Measurements from ENCODE around the gene SELP.

Gene SELP

GRCh38 chr1:169618367-169618766 is 11.6 kb downstream of the SELP start:
- DNase-seq = no peak

DNA sequence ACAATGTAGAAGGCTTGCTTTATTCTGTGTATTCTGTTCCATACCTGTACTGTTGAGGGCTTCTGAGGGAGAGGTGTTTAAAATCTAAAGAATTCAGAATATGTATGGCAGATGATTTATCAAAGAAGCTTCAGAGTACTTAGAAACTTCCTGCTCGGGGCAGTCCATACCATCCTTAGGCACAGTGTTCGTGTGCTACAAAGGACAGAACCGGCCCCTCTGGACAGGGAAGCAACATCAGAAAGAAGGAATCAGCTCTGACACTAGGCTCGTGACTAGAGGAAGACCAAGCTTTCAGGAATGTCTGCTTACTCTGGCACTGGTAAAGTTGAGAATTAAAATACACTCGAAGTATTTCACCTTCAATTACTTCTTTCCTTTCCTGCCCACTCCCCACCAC is 14.1 kb downstream of the SELP start:
- no peak for DNase-seq

- DNase-seq = no peak
Observed at GRCh38 chr1:169610858-169611257, 19.1 kb downstream of the SELP start.

GRCh38 chr1:169610108-169610507 is 19.8 kb downstream of the SELP start:
- no peak for DNase-seq

DNA sequence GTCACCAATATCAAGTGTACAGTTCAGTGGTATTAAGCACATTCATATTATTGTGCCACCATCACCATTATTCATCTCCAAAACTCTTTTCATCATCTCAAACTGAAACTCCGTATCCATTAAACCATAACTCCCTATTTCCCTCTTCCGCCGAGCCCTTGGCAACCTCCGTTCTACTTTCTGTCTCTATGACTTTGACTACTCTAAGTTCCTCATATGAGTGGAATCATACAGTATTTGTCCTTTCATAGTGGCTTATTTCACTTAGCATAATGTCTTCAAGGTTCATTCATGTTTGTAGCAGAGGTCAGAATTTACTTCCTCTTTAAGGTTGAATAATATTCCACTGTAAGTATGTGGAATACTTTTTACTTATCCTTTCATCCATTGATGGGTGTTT is 21.7 kb downstream of the SELP start:
- DNase-seq = no peak

DNA sequence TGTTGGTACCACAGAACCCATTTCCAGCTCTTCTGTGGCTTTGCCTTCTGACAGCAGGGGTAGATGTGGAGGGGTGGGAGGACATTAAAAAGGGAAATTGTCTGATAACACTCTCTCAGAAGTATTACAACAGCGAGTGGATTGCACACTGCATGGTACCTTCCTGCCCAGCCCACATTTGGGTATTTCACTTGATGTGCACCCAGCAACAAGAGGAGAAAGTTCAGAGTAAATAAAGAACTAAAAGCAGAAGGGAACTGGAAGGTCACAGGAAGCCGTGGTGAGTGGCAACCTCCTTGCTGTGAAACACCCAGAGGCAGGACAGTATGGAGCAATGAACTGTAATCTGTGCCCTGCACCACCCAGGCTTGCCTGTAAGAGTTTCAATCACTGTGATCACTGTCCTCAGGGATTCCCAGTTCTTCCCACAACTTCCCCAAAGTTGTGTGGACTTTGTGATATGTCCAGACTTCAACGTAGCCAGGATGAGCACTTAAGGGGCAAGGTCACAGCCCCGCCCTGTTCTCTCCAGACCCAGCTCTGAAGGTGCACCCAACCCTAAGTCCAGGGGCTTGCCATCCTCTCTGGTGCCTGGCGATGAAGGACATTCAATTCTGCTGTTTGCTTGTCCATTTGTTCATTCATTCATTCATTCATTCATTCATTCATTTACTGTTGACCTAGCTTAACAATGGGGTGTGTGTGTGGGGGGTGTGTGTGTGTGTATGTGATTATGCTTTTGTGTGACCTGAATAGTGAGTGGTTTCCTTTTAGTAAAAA is 25.0 kb downstream of the SELP start:
- no peak for DNase-seq

- DNase-seq = peak; percentile 52
Observed at GRCh38 chr1:169601096-169601881, 28.6 kb downstream of the SELP start.

DNA sequence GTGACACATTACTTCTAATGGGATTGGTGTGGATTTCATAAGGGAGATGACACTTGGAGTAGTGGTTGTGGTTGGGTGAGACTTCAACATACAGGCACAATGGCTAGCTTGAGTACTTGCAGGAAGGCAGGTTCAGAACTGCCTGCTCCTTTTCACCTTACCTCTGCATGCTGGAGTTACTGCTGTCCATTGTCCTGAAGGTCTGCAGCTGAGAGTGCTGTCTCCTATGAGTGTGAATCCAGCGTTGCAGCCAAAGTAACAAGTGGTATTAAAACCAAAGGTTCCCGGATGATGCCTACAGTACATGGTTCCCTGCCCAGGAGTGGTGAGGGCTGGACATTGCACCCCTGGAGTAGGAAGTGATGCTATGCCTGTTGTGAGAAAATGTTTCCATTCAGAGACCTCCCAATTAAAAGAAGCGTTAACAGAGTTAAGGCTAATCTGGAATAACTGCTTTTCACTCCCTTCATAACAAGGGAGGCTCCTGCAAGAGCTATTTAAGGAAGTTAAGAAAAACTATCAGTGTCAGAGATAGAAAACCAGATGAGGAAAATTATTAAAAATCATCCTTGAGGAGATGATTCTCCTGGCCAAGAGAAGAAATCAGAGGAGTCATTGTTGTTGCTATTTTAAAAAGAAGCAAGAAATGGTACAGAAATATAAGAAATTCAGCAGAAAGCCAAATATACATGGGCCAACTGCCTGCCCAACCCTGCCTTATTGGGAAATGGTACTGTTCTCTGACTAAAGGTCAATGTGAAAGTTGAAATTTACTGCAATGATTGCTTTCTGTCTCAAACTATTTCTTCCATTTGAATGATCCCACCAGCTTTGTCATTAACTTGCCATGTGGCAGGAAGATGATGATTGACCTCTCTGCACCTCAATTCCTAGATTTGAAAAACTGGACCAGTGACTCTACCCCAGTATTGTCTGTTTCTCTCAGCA is 33.9 kb downstream of the SELP start:
- peak; percentile 28 for DNase-seq

GRCh38 chr1:169594391-169594790 is 35.5 kb downstream of the SELP start:
- DNase-seq = no peak

- no peak for DNase-seq
Observed at GRCh38 chr1:169590932-169591331, 39.0 kb downstream of the SELP start.

DNA sequence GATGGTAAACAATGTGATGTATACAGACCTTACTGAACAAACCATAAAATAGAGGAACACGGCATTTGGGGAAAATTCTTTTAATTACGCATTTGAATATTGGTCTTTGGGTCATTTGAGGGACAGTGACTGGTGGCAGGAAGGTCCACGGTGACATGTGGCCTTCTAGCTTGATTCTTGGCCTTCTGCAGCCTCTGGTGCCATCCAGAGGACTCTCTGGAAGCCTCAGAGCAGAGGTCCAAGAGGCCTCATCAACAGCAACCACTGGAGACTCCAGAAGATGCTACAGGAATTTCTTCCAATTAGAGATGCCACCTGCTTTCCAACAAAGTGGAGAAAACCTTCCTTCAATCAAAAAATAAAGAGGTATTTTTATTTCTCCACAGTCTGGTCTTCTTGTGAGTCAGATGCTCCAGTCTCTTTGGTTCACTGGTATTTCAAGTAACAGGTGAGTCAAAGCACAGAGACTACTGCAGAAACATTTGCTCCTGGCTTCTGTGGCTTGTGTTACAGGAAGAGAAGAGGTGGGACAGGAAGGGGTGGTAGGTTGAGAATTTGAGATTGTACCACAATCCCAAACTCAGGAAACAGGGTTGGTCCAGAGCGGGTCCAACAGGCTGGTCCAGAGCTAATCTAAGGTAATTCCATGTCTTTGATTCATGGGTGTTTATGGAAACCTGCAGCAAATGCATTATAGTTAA is 41.0 kb downstream of the SELP start:
- no peak for DNase-seq

GRCh38 chr1:169588112-169588511 is 41.8 kb downstream of the SELP start:
- no peak for DNase-seq

DNA sequence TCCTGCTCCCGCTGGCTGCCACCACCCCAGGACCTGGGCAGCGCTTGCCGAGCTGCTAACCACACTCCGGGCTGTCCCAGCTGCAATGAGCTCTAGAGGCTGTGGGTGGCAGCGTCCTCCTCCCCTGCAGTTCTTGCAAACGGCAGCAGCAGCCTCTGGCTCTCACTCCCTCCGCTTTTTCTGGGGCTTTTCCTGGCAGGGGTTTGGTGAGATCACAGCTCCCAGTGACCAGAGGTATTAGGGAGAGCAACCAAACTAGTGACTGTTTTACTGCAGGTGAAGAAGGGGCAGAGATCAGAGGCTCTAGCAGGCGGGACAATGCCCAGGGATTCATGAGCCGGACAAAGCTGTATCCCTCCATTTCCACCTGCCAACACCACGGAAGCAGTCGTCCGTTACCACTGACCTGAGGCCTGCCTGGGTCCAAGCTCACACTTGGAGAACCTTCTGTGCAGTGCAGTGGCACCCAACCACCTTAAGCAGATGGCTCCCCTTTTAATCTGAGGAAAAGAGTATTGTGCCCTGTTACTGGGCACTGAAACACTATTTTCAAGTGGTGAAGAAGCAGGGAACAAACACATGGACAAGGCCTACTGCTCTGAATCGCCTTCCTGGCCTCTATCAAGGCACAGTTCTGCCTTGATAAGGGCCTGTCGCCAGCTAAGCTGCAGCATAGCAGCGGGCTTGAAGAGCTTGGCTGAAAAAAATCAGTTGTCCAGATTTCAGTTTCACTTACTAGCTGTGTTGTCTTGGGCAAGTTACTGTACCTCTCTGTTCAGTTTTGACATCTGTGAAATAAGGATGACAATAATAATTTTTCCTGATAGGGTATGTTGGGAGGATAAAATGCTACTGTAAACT is 43.3 kb downstream of the SELP start, which contains the start of gene F5:
F5 (minus strand) TSS at position 87 of the 861 bp plus-strand sequence. CDS start 95 bp downstream, outside the sequence.
- DNase-seq = peak; percentile 81

DNA sequence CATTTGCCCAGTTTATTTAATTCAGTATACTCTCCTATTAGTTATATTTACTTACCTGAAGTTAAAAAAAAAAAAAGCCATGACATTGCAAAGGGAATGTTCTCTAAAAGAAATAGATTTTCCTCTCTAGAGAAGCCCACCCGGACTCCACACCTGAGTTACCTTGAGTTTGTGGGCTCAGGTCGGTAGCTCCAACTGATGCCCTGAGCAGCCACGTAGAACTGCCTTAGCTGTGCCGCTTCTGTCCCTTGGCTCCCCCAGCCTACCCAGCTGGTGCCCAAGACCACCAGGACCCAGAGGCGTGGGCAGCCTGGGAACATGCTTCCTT is 43.9 kb downstream of the SELP start:
- no peak for DNase-seq

- DNase-seq = no peak
Observed at GRCh38 chr1:169585181-169585580, 44.7 kb downstream of the SELP start.

GRCh38 chr1:169584483-169585144 is 45.3 kb downstream of the SELP start:
- no peak for DNase-seq

- DNase-seq = no peak
Observed at GRCh38 chr1:169577981-169578738, 51.8 kb downstream of the SELP start.

GRCh38 chr1:169576935-169577331 is 53.0 kb downstream of the SELP start:
- DNase-seq = peak; percentile 51

GRCh38 chr1:169576241-169576934 is 53.5 kb downstream of the SELP start:
- DNase-seq = no peak

- DNase-seq = no peak
Observed at GRCh38 chr1:169574336-169574735, 55.6 kb downstream of the SELP start.

Data from NCI-H82 (cell line).